ENCODE results near the gene NKX1-2. TPM values are rescaled to one million over a fixed set of nuclear protein-coding genes. Genes with fewer than 3 reads are reported as not detected.

The NKX1-2 gene
- total RNA-seq, 1 experiment from 2014 or later, result 3.4 TPM

GRCh38 chr10:124423813-124424212 is 26.0 kb downstream of the NKX1-2 start:
- H3K4me1 ChIP-seq (ENCODE audit: control insufficient read depth in 1 of 2, insufficient read depth in 2 of 2, low read length in 2 of 2), result peaks cover 5 to 7% of the 10 kb centered on the region in 2 experiments; a peak in 3 of 4 replicates
- ChIA-PET CTCF (interaction anchor here (1.1 to 1.5 kb wide), 2 partner anchors 20 to 35 kb away, joined by 3 to 5 read pairs; no protein-coding TSS in a partner anchor), POLR2A (no interaction called here)

GRCh38 chr10:124422742-124423141 is 27.1 kb downstream of the NKX1-2 start:
- peaks cover 5 to 10% of the 10 kb centered on the region in 2 experiments; a peak in 3 of 4 replicates for H3K4me1 ChIP-seq (ENCODE audit: control insufficient read depth in 1 of 2, insufficient read depth in 2 of 2, low read length in 2 of 2)
- no peak overlapping the region for H3K4me2 ChIP-seq (ENCODE audit: low read length)
- H3K36me3 ChIP-seq (ENCODE audit: control insufficient read depth in 1 of 2, insufficient read depth in 2 of 2, low read length in 2 of 2), result no peaks in the 10 kb centered on the region
- H3K27ac ChIP-seq (ENCODE audit: low read depth, low read length), result no peak overlapping the region
- peaks cover 6% of the 10 kb centered on the region for H3K79me2 ChIP-seq (ENCODE audit: insufficient read depth, low read length)
- no peak overlapping the region for H3K4me3 ChIP-seq (replicated peaks in 1 of 2; ENCODE audit: low read depth in 1 of 2, low read length in 2 of 2)
- H4K20me1 ChIP-seq (ENCODE audit: insufficient read depth), result no peaks in the 10 kb centered on the region
- RAD21 ChIA-PET (ENCODE audit: low non-redundant PET in 1 of 2, low total read pairs in 2 of 2, uncharacterized antibody in 2 of 2, unreplicated experiment in 2 of 2), result no interaction called here
- no peaks in the 10 kb centered on the region for H3K9me3 ChIP-seq (ENCODE audit: control insufficient read depth in 1 of 2, insufficient read depth in 1 of 2, low read depth in 1 of 2, low read length in 2 of 2)
- CTCF ChIA-PET, result no interaction called here
- no TSS peak for BruUV-seq (replicated peaks)
- no peak overlapping the region for H2AFZ ChIP-seq (ENCODE audit: low read depth, low read length, poor library complexity, severe bottlenecking)
- no peaks in the 10 kb centered on the region for H3K9me2 ChIP-seq (ENCODE audit: insufficient read depth)
- no peaks in the 10 kb centered on the region for H3K27me3 ChIP-seq (ENCODE audit: insufficient read depth, low read length)
- no peak for ATAC-seq
- H3K9ac ChIP-seq (ENCODE audit: low read length), result no peak overlapping the region
- no peak for TF ChIP-seq CEBPB (IDR thresholded peaks at IDR 0.05; ENCODE audit: low read depth)
- no peak for TF ChIP-seq EZH2 (IDR thresholded peaks at IDR 0.05)
- no peak for TF ChIP-seq FOSL1 (IDR thresholded peaks at IDR 0.05; ENCODE audit: low read depth)
- TF ChIP-seq TCF7L2 (IDR thresholded peaks at IDR 0.05; ENCODE audit: borderline replicate concordance, extremely low read depth, insufficient read depth, insufficient read length), result no peak
- TF ChIP-seq MAX (IDR thresholded peaks at IDR 0.05), result no peak
- no peak for TF ChIP-seq ATF3 (IDR thresholded peaks at IDR 0.05)
- TF ChIP-seq ELF1 (IDR thresholded peaks at IDR 0.05; ENCODE audit: borderline replicate concordance, low read depth), result no peak
- TF ChIP-seq ZNF274 (IDR thresholded peaks at IDR 0.05; ENCODE audit: low read depth, low read length), result no peak
- TF ChIP-seq YY1 (IDR thresholded peaks at IDR 0.05; ENCODE audit: extremely low read depth, insufficient replicate concordance, low read depth, low read length), result no peak
- TF ChIP-seq ZFX (IDR thresholded peaks at IDR 0.05), result no peak
- no peak for TF ChIP-seq SP1 (IDR thresholded peaks at IDR 0.05; ENCODE audit: low read depth)
- no peak for TF ChIP-seq CBX3 (IDR thresholded peaks at IDR 0.05; ENCODE audit: low read depth)
- no peak for TF ChIP-seq EZH2phosphoT487 (IDR thresholded peaks at IDR 0.05; ENCODE audit: borderline replicate concordance)
- TF ChIP-seq EGR1 (IDR thresholded peaks at IDR 0.05; ENCODE audit: low read depth), result no peak
- intact Hi-C loops (cut with micrococcal nuclease), result no loop called here
- POLR2A ChIA-PET, result no interaction called here
- DNase-seq (ENCODE audit: low read depth, low spot score), result no peak

More at GRCh38 chr10:124423813-124424212, 26.0 kb downstream of the NKX1-2 start:
- no peak overlapping the region for H3K27ac ChIP-seq (ENCODE audit: low read depth, low read length)
- H3K79me2 ChIP-seq (ENCODE audit: insufficient read depth, low read length), result no peaks in the 10 kb centered on the region
- TF ChIP-seq POLR2A (IDR thresholded peaks at IDR 0.05; ENCODE audit: borderline replicate concordance, extremely low read depth, insufficient read depth, insufficient read length) (no peak), TCF7L2 (IDR thresholded peaks at IDR 0.05; ENCODE audit: borderline replicate concordance, extremely low read depth, insufficient read depth, insufficient read length) (no peak), YY1 (IDR thresholded peaks at IDR 0.05; ENCODE audit: extremely low read depth, insufficient replicate concordance, low read depth, low read length) (no peak), CEBPB (IDR thresholded peaks at IDR 0.05; ENCODE audit: low read depth) (no peak)
- H4K20me1 ChIP-seq (ENCODE audit: insufficient read depth), result no peaks in the 10 kb centered on the region
- no peak overlapping the region for H3K4me3 ChIP-seq (replicated peaks in 1 of 2; ENCODE audit: low read depth in 1 of 2, low read length in 2 of 2)
- intact Hi-C loops (cut with micrococcal nuclease), result no loop called here
- no peaks in the 10 kb centered on the region for H3K36me3 ChIP-seq (ENCODE audit: control insufficient read depth in 1 of 2, insufficient read depth in 2 of 2, low read length in 2 of 2)
- no peaks in the 10 kb centered on the region for H3K27me3 ChIP-seq (ENCODE audit: insufficient read depth, low read length)
- H3K9me3 ChIP-seq (ENCODE audit: control insufficient read depth in 1 of 2, insufficient read depth in 1 of 2, low read depth in 1 of 2, low read length in 2 of 2), result no peaks in the 10 kb centered on the region
- no peaks in the 10 kb centered on the region for H3K9me2 ChIP-seq (ENCODE audit: insufficient read depth)
- no TSS peak for BruUV-seq (replicated peaks)
- no peak overlapping the region for H3K9ac ChIP-seq (ENCODE audit: low read length)
- DNase-seq (ENCODE audit: low read depth, low spot score), result no peak
- RAD21 ChIA-PET (ENCODE audit: low non-redundant PET in 1 of 2, low total read pairs in 2 of 2, uncharacterized antibody in 2 of 2, unreplicated experiment in 2 of 2), result no interaction called here
- no peak for ATAC-seq
- no peak overlapping the region for H3K4me2 ChIP-seq (ENCODE audit: low read length)
- H2AFZ ChIP-seq (ENCODE audit: low read depth, low read length, poor library complexity, severe bottlenecking), result no peak overlapping the region
